Stimulated activated CD8-positive, alpha-beta memory T cell treated with anti-CD3 and anti-CD28 coated beads, Interleukin-7, amount 100 ng/mL, for 48 hours (primary cell): Measurements from ENCODE around the gene PNPLA1.

Experiments used
- DNase-seq, 2 donors: peaks; one replicate each; pipeline ENCODE4 v3.0.0-alpha.2; 2020; ENCODE audit warnings: low read depth in 1 of 2; ENCODE audit errors: extremely low read depth in 1 of 2

Gene PNPLA1

DNA sequence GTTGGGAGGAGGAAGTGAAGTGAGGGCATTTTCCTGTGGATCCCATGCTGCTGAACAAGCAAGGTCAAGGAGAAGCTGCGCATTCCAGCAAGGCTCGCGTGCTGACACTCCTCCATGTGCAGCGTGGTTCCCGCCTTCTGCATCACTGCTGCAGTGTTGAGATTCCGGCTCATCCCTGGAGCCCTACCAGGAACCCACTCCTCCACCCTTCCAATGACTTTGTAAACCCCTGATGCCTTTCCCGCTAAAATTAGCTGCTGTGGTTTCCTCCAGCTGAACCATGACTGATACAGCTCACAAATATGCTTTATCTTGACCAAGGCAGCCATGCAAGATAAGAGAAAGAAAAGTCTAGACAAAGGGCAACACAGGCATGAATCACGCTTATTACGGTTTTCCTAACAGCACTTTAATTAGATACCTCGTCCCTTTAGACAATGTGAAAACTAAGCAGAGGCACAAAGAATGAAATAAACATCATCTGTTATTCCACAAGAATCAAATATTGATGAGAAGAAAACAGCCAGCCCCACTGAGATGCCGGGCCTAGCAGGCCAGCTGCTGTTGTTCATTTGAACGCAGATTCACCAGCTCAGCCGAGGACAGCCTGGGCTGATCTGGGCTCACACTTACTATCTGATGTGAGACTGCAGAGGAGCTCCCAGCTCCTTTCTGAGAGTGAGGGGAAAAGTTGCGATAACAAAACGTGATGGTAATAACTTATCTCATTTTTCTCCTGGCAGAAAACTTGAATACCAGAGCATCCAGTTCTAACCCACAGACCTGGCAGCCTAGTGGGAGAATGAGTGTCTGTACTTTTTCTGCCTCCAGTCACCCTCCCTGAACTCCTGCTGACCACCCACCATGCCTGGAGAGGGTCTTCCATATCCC, 81.1 kb downstream of the PNPLA1 start:
- DNase-seq: no peak

DNA sequence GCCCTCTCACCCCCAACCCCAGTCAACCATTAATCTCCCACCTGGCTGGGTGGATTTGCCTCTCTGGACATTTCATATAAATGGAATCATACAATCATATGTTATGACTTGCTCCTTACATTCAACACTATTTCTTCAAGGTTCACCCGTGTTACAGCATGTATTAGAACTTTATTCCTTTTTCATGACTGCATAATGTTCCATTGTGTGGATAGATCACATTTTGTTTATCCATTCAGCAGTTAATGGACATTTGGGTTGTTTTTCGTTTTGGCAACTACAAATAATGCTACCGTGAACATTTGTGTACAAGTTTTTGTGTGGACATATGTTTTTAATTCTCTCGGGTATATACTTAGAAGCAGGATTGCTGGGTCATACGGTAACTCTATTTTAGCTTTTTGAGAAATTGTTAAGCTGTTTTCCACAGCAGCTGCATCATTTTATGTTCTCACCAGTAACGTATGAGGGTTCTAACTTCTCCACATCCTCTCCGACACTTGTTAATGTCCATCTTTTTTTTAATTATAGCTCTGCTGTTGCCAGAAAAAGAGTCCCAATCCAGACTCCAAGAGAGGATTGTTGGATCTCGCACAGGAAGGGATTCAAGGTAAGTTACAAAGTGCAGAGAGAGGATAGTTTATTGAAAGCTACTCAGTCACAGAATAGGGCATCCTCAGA, 82.8 kb downstream of the PNPLA1 start:
- no peak for DNase-seq

DNA sequence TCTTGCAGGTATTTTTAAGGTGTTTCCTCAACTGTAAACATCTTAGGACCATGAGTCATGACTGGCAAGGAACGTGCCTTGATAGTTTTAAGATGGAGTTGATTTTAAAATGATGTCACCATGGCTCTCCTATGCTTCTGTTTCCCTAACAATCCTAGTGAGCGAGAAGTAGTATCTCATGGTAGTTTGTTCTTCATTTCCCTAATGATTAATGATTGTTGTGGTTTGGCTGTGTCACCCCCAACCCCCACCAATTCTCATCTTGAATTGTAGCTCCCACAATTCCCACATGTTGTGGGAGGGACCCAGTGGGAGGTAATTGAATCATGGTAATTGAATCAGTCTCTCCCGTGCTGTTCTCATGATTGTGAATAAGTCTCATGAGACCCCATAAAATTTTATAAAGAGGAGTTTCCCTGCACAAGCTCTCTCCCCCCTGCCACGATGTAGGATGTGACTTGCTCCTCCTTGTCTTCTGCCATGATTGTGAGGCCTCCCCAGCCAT, 83.6 kb downstream of the PNPLA1 start:
- DNase-seq: no peak

DNA sequence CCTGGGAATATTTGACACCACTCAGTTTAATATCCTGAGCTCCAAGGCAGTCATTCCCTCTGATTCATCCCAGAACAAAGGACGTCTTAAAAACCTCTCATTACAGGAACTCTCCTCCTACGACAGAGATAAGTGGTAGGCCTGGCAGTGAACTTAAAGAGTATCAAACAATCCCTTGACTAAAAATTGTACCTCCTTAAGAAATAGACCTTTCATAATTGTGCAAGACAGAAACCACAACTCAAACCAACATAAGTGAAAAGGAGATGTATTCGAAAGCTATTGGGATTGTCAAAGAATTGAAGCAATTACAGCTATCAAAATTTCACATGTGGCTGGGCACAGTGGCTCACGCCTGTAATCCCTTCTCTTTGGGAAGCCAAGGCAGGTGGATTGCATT, 86.0 kb downstream of the PNPLA1 start:
- no peak for DNase-seq

DNA sequence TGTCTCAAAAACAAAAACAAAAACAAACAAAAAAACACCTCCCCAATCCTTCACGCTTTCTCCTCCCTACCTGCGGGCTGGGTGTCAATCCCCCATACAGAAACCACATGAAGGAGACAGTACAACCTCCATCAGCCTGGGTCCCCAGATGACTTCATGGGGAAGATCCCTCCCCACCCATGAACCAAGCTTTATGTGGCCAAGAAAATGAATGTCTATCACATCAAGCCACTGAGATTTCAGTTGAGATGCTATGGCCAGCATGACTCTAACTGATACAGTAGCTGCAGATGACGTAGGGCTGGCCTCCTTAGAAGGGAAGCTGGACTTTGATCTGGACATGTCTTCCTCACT, 88.0 kb downstream of the PNPLA1 start:
- DNase-seq: no peak
